Esophagus squamous epithelium (tissue), 5 donors: ENCODE data around the gene ATP8B4. TPM values are rescaled to one million over a fixed set of nuclear protein-coding genes. Genes with fewer than 3 reads are reported as not detected.
A peak's percentile ranks its signal among the peaks of the same experiment; 100 is the strongest.

Experiments used
- DNase-seq: peaks from one replicate; lab custom pipeline; 2025; lab: John Stamatoyannopoulos, UW
- H3K27ac ChIP-seq, 4 donors: fragments of 200-600 bp; sonication (generic); one replicate each; pipeline ENCODE4 v1.5.1; 2016 to 2019; ENCODE audit warnings: mild to moderate bottlenecking in 1 of 4
- H3K27me3 ChIP-seq, 4 donors: fragments of 200-600 bp; sonication (generic); 1 replicate in 3 of 4; 2 replicates in 1 of 4; pipeline versions ENCODE4 v1.5.1 to v1.6.0; 2017 to 2021; ENCODE audit warnings: antibody characterized with exemption in 1 of 4
- H3K36me3 ChIP-seq, 3 donors: fragments of 200-600 bp; sonication (generic); one replicate each; pipeline ENCODE4 v1.5.1; 2016 to 2019
- H3K4me1 ChIP-seq, 3 donors: fragments of 200-600 bp; sonication (generic); one replicate each; pipeline ENCODE4 v1.5.1; 2017 to 2019
- H3K4me3 ChIP-seq, 4 donors: fragments of 200-600 bp; sonication (generic); 1 replicate in 3 of 4; 2 replicates in 1 of 4; pipeline ENCODE4 v1.5.1; 2016 to 2019; ENCODE audit warnings: mild to moderate bottlenecking in 2 of 4, moderate library complexity in 1 of 4
- H3K9me3 ChIP-seq, 3 donors: fragments of 200-600 bp; sonication (generic); one replicate each; pipeline ENCODE4 v1.5.1; 2016 to 2019
- CTCF ChIP-seq, 6 experiments: fragments of 450-650 bp in 4 of 6; fragments of 200-600 bp in 2 of 6; sonication (generic) in 2 of 6; IDR thresholded peaks; one replicate each; pipeline ENCODE4 v1.5.1; 2016 to 2019; ENCODE audit warnings: antibody characterized with exemption in 6 of 6, mild to moderate bottlenecking in 4 of 6, moderate library complexity in 4 of 6
- POLR2A ChIP-seq, 4 donors: fragments of 450-650 bp; IDR thresholded peaks; one replicate each; pipeline ENCODE4 v1.6.1; 2017; ENCODE audit warnings: antibody characterized with exemption in 4 of 4, mild to moderate bottlenecking in 4 of 4, moderate library complexity in 3 of 4
- WGBS, 2 donors: methylation state at CpG; one replicate each; pipeline ENCODE4 v1.1.5; 2018; 5-methylcytosine and 5-hydroxymethylcytosine counted together
- intact Hi-C: fragments of 100-400 bp; cut with DNase I; formaldehyde crosslinking; loops from one replicate; pipeline ENCODE4 v1.15.0; 2022
- total RNA-seq, 4 donors: library from RNA; depleted of rRNA; stranded (reverse); fragments of >200 nt; gene quantifications; one replicate each; pipeline ENCODE4 v1.1.0, GENCODE V29; 2016
- donor health status: DM: yes; HTN: yes; CAD: no.

ATP8B4 gene
- total RNA-seq, 4 donors from 2014 or later, result 0.97 to 6.7 (median 2.9) TPM

DNA sequence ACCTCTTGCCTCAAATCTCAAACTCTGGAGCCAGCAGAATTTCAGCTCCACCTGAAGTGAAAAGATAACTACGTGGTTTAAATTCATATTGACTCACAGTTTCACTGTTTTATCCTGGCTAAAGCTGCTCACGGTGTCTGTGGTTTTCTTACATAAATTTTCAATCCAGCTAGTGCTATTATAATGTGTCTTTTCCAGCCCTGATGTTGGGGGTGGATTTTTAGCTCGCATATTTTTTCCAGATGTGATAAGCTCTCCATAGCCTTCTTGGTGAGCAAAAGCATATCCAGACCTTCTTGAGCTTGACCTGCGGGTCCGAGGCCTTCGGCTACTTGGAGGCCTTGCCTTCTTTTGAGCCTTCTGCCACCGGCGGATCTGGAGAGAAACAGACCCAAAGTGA, 258.9 kb downstream of the ATP8B4 start:
- intact Hi-C loops, result no loop called here
- peak overlapping the region in 2 of 4 donors; percentile 14 to 50 for H3K27ac ChIP-seq
- TF ChIP-seq POLR2A (IDR thresholded peaks at IDR 0.05) (no peak), CTCF (IDR thresholded peaks at IDR 0.05) (no peak)
- DNase-seq, result no peak
- no peaks in the 10 kb centered on the region for H3K27me3 ChIP-seq
- 74 to 82% methylated on average over 6 to 8 of the region's 8 CpGs for WGBS, 2 donors
- no peaks in the 10 kb centered on the region for H3K36me3 ChIP-seq
- no peaks in the 10 kb centered on the region for H3K9me3 ChIP-seq
- H3K4me1 ChIP-seq, result peaks cover 0 to 14% (median 0%) of the 10 kb centered on the region in 3 donors
- no peak overlapping the region for H3K4me3 ChIP-seq

GRCh38 chr15:49857496-49858475, 261.2 kb downstream of the ATP8B4 start:
- no peak for DNase-seq
- Histone ChIP-seq H3K36me3 (no peaks in the 10 kb centered on the region), H3K27me3 (no peaks in the 10 kb centered on the region), H3K4me3 (no peak overlapping the region), H3K27ac (peak overlapping the region in 3 of 4 donors; percentile 55 to 57 (median 57)), H3K9me3 (no peaks in the 10 kb centered on the region), H3K4me1 (peaks cover 0 to 5% (median 0%) of the 10 kb centered on the region in 3 donors)
- intact Hi-C loops, result no loop called here
- WGBS, 2 donors, result 71 to 73% methylated on average over 4 of the region's 4 CpGs
- TF ChIP-seq POLR2A (IDR thresholded peaks at IDR 0.05) (no peak), CTCF (IDR thresholded peaks at IDR 0.05) (no peak)

GRCh38 chr15:49855917-49856637, 263.0 kb downstream of the ATP8B4 start:
- intact Hi-C loops, result no loop called here
- Histone ChIP-seq H3K9me3 (no peaks in the 10 kb centered on the region), H3K4me1 (no peaks in the 10 kb centered on the region), H3K27ac (peak overlapping the region in 3 of 4 donors; percentile 55 to 85 (median 57)), H3K4me3 (no peak overlapping the region), H3K36me3 (no peaks in the 10 kb centered on the region), H3K27me3 (no peaks in the 10 kb centered on the region)
- no peak for DNase-seq
- TF ChIP-seq POLR2A (IDR thresholded peaks at IDR 0.05), result no peak
- 34 to 57% methylated on average over 4 of the region's 4 CpGs for WGBS, 2 donors

- Histone ChIP-seq H3K27ac (no peak overlapping the region), H3K36me3 (no peaks in the 10 kb centered on the region), H3K4me3 (no peak overlapping the region), H3K27me3 (no peaks in the 10 kb centered on the region), H3K9me3 (no peaks in the 10 kb centered on the region), H3K4me1 (peaks cover 0 to 11% (median 4%) of the 10 kb centered on the region in 3 donors)
- no peak for TF ChIP-seq POLR2A (IDR thresholded peaks at IDR 0.05)
- no peak for TF ChIP-seq CTCF (IDR thresholded peaks at IDR 0.05)
- intact Hi-C loops, result no loop called here
- no peak for DNase-seq
- 44 to 52% methylated on average over 2 of the region's 2 CpGs for WGBS, 2 donors
Observed at GRCh38 chr15:49852756-49853155, 266.3 kb downstream of the ATP8B4 start.

DNA sequence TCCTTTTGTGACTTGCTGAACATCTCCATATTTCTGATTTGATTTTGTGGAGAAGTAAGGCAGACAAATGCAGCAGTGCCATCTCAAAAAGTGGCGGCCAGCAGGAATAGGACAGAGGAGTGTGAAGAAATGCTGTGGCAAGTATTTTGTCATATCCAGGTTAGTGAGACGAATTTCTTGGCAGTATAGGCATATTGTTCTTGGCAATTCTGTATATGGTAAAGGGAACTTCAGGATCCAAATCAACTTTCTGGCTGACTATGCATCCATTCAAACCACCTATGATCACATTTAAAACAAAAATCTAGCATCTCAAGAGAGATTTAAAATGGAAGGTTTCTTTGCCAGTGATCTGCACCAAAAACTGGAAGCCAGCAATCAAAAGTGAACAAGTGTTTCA, 270.2 kb downstream of the ATP8B4 start:
- peaks cover 0 to 11% (median 4%) of the 10 kb centered on the region in 3 donors for H3K4me1 ChIP-seq
- DNase-seq, result no peak
- WGBS, 2 donors, result 49 to 57% methylated on average over 2 of the region's 2 CpGs
- H3K4me3 ChIP-seq, result no peak overlapping the region
- no peaks in the 10 kb centered on the region for H3K36me3 ChIP-seq
- peak overlapping the region in 3 of 4 donors; percentile 54 to 69 (median 66) for H3K27ac ChIP-seq
- intact Hi-C loops, result no loop called here
- H3K9me3 ChIP-seq, result no peaks in the 10 kb centered on the region
- H3K27me3 ChIP-seq, result no peaks in the 10 kb centered on the region
- TF ChIP-seq POLR2A (IDR thresholded peaks at IDR 0.05) (no peak), CTCF (IDR thresholded peaks at IDR 0.05) (no peak)
